NCI-H187 treated with DMSO at 0.1 percent for 48 hours (cell line): ENCODE results near the gene DGCR6L.
"Not testable (repeated sequence)": the region's sequence is repeated elsewhere in the genome, so short reads cannot be mapped to it uniquely, and the experiment has no call there.

Experiments used
- DNase-seq: peaks from one replicate; lab custom pipeline; 2025; lab: John Stamatoyannopoulos, UW

The DGCR6L gene

DNA sequence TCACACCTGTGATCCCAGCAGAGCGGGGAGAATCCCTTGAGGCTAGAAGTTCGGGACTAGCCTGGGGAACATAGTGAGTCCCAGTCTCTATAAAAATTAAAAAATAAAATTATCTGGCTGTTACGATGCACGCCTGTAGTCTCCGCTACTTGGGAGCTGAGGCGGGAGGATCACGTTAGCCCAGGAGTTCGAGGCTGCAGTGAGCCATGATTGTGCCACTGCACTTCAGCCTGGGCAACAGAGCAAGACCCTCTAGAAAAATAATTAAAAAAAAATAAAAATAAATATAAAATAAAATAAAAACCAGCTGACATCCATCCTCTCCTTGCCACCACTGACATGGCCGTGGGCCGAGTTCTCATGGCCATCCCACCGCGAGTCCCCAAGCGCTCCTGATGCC is 44.0 kb downstream of the DGCR6L start:
- DNase-seq = no peak

GRCh38 chr22:20275325-20275724 is 44.5 kb downstream of the DGCR6L start:
- not testable (repeated sequence) for DNase-seq

DNA sequence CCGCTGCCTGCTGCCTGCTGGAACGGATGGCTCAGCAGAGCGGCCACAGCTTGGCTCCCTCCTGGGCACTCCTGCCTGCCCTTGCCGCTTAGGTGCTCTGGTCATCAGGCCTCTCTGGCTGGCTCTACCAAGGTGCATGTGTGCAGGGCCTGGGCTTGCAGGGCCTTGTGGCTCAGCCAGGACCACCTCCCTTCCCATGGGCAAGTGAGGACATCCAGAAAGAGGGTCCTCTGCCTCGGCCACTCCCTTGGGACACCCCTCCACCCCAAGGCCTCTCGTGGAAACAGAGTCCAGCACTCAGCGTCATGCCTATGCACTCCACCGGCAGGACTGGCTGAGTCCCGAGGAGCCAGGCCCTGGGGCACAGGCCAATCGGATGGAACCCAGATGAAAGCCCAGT is 45.5 kb downstream of the DGCR6L start:
- DNase-seq = not testable (repeated sequence)

GRCh38 chr22:20273758-20274181 is 46.1 kb downstream of the DGCR6L start:
- no peak for DNase-seq

DNA sequence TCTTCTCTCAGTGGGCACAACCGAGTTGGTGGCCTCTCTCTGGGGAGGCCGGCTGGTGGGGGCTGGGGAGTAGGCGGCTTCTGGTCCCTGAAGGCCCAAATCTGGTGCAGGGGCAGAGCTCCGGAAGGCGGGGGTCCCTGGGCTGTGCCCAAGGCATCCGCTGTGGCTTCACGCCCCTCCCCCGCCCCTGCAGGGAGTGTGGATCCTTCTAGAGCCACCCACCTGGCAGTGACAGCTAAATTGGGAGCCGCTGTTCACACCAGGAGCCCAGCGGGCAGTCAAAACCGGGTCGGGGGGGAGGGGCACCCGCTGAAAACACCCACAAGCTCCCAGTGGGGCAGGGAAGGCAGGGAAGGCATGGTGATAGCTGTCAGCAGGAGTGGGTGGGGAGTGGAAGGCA is 47.2 kb downstream of the DGCR6L start:
- no peak for DNase-seq

DNA sequence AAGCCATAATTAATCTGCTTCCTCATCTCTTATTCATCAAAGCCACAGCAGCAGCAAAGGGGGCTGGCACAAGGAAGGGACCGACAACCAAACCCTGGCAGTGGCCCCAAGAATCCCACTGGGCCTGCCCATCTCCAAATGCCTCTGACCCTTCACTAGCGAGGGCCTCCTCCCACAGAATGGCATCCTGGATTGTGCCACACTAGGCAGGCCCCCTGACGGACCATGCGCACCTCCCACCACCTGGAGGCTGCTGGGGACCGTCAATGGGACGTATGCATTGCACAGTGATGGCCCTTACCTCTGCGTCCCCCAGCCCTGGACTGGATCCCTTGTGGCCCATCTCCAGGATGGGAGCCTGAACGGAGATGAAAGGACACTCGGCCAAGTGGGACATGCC is 47.7 kb downstream of the DGCR6L start:
- DNase-seq = no peak

DNA sequence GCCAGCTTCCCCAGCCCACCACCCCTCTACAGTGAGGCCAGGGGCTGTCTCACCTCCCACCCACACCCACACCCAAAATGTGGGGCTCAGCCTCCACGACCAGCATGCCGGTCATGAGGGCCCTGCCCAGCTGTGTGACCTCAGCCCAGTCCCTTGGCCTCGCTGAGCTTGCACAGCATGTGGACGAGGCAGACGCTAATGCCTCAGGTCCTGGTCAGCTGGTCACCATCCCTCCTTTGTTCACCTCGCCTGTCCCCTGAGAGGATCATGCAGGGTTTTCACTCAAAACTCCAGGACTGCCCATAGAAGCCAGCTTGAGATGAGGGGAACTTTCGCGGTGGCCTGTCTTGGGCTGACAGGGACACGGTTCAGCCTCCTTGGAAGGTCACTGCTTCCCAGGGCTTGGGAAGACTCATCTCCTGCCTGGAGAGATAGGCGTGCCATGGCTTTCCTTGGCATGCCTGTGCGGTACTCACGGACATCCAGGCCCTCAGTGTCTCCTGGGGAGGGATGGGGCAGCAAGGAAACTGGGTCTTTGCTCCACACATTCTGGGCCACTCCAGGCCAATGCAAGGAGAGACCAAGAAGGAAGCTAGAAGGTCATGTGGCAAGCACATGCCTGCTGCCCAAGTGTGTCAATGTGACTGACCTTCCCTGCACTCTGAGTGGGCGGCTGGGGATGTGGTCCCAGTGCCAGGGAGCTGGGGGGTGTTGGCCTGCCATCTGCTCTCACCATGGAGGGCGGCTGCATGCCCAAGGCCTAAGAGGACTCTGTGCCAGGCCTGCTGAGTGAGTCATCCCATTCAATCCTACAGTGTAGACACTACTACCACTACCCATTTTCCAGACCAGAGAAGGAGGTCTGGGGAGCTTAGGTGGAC is 48.5 kb downstream of the DGCR6L start:
- no peak for DNase-seq

DNA sequence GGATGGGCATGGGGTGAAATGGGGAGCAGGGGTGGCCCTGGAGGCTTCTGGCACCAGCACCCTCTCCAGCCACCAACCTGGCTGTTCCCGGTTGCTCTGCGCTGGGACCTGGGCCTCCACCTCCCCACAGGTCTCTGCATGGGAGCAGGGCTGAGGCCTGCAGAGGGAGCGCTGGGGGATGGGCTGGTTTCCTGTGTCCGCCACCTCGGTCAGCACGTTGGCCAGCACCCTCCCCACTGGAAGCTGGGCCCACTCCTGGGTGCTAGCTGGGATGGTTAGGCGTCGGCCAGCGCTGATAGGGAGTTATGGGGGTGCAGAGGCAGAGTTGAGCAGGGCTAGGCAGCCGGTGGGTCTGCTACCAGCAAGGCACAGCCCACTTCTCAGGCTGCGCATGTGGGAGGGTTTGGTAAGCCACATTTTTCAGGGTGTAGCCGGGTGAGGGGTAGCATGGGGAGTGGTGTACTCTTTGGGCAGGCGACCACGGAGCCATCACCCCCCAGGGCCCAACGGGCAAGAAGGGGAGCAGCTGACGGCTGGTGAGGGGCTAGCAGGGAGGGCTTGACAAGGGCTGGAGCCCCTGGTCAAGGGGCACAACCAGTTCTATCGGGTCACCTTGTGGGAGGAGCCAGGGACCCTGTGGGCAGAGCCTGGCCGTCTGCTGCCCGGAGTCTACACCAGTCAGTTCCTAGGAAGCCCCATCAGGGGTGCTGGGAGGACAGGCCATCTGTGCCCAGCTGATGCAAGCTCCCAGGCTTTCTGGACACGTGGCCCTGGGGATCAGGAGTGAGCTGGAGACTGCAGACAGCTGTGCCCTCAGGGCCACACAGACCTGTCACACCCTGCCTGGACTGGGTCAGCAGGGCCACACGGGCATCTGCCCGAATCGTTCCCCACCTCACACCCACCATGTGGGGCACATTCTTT is 49.4 kb downstream of the DGCR6L start:
- not testable (repeated sequence) for DNase-seq

- not testable (repeated sequence) for DNase-seq
Measured at GRCh38 chr22:20269673-20270072, 50.2 kb downstream of the DGCR6L start.

DNA sequence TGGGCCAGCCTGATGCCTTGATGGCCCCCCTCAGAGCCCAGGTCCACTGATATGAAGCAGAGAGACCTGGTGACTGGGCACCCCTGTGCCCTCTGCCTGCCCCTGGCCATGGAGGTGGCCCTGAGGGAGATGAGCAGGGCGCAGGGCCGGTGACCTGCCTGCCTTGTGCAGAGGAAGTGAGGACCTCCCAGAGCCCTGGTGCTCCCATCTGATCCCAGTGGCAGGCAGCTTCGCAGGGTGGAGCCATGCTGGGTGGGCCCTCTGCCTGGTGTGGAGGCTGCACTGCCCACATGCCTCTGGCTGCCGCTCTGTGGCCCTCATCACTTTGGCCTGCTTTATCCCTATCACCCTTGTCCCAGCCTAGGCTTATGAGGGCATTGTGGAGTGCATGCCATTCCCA is 50.7 kb downstream of the DGCR6L start:
- DNase-seq = not testable (repeated sequence)

DNA sequence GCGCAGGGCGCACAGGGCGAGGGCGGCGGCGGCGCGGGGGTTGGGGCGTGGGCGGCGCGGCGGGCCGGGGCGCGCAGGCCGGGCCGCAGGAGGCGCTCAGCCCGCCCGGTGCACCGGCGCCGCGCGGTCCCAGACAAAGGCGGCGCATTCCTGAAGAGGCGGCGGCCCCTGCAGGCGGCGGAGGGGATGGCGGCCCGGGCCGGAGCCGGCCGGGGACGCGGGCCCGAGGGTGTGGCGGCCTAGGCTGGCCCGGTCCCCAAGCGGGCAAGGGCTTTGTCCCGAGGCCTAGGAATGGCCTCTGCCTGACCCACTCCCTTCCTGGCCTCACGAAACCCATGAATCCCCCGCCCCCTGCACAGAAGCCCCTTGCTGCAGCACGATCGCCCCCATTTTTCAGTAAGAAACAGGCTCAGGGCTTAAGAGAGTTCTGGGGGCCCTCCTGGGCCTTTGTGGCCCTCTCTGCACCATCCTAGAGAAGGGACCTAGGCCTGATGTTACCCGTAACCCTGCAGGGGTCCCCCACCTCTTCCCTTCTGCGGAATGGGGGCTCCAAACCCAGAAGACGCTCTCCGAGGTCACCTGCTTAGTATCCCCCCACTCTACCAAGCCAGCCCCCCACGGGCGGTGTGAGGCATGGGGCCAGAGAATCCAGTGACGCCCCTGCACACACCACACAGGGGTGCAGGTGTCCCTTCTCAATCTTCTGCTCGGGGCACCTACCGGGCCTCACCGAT is 51.4 kb downstream of the DGCR6L start, which contains the start of gene RTN4R:
TSS of gene RTN4R (minus strand) at position 40 of the 734 bp plus-strand sequence. CDS start 226 bp downstream, outside the sequence.
- DNase-seq = no peak

DNA sequence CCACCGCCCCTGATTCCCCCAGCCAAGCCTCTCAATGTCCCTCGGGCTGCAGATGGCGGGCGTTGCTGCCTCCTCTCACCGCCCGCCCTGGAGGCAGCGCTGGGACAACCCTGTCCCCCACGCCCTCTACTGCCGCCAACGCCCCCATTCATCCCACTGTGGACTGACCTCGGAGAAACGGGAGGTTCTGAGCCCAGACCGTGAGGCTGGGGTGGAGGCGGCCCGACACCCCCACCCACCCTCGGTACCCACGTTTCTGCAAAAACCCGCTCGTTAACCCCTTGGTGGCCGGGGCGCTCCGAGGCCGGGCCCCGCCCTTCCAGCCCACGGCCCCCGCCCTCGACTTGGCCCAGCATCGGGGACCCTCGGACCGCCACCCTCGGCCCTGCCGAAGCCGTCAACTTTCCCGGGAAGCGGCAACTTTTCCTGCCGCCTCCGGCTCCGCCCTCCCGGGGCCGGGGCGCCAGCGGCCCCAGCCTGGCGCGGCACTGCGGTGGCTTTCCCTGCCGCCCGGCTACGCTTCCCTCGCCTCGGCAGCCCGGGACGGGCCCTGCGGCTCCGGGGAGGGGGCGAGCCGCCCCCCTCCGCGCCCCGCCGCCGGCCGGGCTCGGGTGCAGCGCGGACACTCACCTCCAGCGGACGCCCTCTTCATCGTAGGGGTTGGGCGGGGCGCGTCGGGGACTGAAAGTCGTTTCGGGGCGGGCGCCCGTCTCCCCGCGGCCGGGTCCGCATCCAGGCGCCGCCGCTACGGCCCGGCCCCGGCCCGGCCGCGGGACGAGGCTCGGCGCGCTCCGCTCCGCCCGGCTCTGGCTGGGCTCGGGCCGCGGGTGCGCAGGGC is 52.2 kb downstream of the DGCR6L start:
- DNase-seq = no peak

GRCh38 chr22:20266667-20267440 is 53.0 kb downstream of the DGCR6L start:
- DNase-seq = not testable (repeated sequence)

GRCh38 chr22:20265772-20266666 is 53.8 kb downstream of the DGCR6L start:
- not testable (repeated sequence) for DNase-seq

DNA sequence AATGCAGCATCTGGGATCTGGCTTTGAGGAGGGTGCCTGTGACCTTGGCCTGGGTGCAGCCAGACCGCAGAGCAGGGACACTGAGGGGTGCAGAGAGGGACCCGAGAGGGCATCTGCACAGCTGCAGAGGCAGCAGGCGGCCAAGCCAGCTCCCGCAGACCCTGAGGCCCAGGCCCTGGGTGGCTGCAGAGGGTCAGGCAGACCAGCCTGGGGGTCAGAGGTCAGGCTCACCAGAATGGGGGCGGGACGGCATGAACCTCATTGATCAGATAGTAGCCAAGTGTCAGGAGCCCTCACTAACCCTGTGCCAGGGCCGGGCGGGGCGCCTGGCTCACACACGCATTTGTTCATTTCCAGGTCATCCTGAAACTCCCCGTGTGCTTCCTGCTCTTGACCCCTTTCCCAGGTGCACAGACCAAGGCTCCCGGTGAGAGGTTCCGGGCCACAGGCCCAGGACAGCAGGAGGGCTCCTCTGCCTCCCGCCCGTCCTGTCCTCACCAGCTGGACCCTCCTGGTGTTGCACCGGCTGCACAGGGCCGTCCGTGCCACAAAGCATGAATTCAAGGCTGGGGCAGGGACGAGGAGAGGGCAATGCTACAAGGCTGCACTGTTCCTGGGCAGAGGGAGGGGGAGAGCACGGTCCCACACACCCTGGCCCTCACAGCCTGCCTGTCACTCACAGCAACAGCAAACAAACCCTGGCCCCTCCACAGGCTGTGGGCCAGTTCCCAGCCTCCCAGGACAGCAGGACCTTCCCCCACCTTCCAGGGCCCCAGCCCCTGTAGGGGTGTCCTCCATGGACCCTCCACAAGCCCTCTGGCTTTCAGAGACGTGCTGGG is 55.0 kb downstream of the DGCR6L start:
- DNase-seq = no peak
